Liver (tissue), 3 donors: Measurements from ENCODE around the gene GNB1.
"Not testable (repeated sequence)": the region's sequence is repeated elsewhere in the genome, so short reads cannot be mapped to it uniquely, and the experiment has no call there.

Source experiments
- CTCF ChIP-seq: fragments of 150-350 bp; IDR thresholded peaks from 2 replicates; pipeline ENCODE4 v1.5.1; 2017; ENCODE audit warnings: improper control_type of control experiment, low read depth, low read length; ENCODE audit not compliant: missing input control
- RAD21 ChIP-seq, 2 donors: IDR thresholded peaks; 2 replicates each; pipeline ENCODE4 v1.6.1; 2016; ENCODE audit warnings: antibody characterized with exemption in 2 of 2, mild to moderate bottlenecking in 2 of 2
- YY1 ChIP-seq: IDR thresholded peaks from 2 replicates; pipeline ENCODE4 v1.6.1; 2016; ENCODE audit warnings: antibody characterized with exemption, mild to moderate bottlenecking
- TF ChIP-seq, protein P1 (sequence below): IDR thresholded peaks from 2 replicates; pipeline ENCODE4 v1.6.1; 2016; ENCODE audit warnings: antibody characterized with exemption, mild to moderate bottlenecking
- donor health status: healthy.
- donor health status: healthy.

- TF ChIP-seq CTCF; RAD21 (IDR thresholded peaks at IDR 0.05); YY1: not testable (repeated sequence)
- TF ChIP-seq, protein P1, sequence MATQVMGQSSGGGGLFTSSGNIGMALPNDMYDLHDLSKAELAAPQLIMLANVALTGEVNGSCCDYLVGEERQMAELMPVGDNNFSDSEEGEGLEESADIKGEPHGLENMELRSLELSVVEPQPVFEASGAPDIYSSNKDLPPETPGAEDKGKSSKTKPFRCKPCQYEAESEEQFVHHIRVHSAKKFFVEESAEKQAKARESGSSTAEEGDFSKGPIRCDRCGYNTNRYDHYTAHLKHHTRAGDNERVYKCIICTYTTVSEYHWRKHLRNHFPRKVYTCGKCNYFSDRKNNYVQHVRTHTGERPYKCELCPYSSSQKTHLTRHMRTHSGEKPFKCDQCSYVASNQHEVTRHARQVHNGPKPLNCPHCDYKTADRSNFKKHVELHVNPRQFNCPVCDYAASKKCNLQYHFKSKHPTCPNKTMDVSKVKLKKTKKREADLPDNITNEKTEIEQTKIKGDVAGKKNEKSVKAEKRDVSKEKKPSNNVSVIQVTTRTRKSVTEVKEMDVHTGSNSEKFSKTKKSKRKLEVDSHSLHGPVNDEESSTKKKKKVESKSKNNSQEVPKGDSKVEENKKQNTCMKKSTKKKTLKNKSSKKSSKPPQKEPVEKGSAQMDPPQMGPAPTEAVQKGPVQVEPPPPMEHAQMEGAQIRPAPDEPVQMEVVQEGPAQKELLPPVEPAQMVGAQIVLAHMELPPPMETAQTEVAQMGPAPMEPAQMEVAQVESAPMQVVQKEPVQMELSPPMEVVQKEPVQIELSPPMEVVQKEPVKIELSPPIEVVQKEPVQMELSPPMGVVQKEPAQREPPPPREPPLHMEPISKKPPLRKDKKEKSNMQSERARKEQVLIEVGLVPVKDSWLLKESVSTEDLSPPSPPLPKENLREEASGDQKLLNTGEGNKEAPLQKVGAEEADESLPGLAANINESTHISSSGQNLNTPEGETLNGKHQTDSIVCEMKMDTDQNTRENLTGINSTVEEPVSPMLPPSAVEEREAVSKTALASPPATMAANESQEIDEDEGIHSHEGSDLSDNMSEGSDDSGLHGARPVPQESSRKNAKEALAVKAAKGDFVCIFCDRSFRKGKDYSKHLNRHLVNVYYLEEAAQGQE: not testable (repeated sequence)
Observed at GRCh38 chr1:1746566-1746909, 144.3 kb downstream of the GNB1 start.
